Psoas muscle (tissue), 8 donors: Measurements from ENCODE around the gene APOBEC3B. TPM values are rescaled to one million over a fixed set of nuclear protein-coding genes. Genes with fewer than 3 reads are reported as not detected.
"Not testable (repeated sequence)": the region's sequence is repeated elsewhere in the genome, so short reads cannot be mapped to it uniquely, and the experiment has no call there.

Source experiments
- ATAC-seq, 4 donors: fragments of 200-7000 bp; cut with Tn5 transposase; one replicate each; pipeline ENCODE4 v1.9.1; 2020; ENCODE audit warnings: moderate library complexity in 3 of 4, mild to moderate bottlenecking in 2 of 4
- DNase-seq, 2 donors: peaks; one replicate each; pipeline ENCODE4 v3.0.0-alpha.2; 2020
- H3K27ac ChIP-seq: fragments of 200-600 bp; one replicate; pipeline ENCODE4 v1.8.0; 2022
- H3K27me3 ChIP-seq, 3 donors: fragments of 200-600 bp in 1 of 3; one replicate each; pipeline versions ENCODE4 v1.6.1 to v1.8.0; 2013 to 2022; ENCODE audit warnings: low read length in 2 of 3, mild to moderate bottlenecking in 2 of 3, moderate library complexity in 1 of 3; ENCODE audit not compliant: insufficient read depth in 3 of 3
- H3K36me3 ChIP-seq, 2 donors: fragments of 200-600 bp in 1 of 2; one replicate each; pipeline versions ENCODE4 v1.6.1 to v1.8.0; 2013 to 2022; ENCODE audit warnings: low read depth in 1 of 2, mild to moderate bottlenecking in 1 of 2, moderate library complexity in 1 of 2; ENCODE audit not compliant: insufficient read depth in 1 of 2
- H3K4me1 ChIP-seq: fragments of 200-600 bp; one replicate; pipeline ENCODE4 v1.8.0; 2022
- H3K4me3 ChIP-seq: fragments of 200-600 bp; one replicate; pipeline ENCODE4 v1.8.0; 2022; ENCODE audit warnings: mild to moderate bottlenecking
- H3K9me3 ChIP-seq: fragments of 200-600 bp; one replicate; pipeline ENCODE4 v1.8.0; 2022
- CTCF ChIP-seq: fragments of 200-600 bp; IDR thresholded peaks from one replicate; pipeline ENCODE4 v1.8.0; 2022; ENCODE audit warnings: antibody characterized with exemption
- WGBS, 3 donors: extraction: QIAGEN DNeasy Blood & Tissue Kit; methylation state at CpG; one replicate each; pipeline versions ENCODE4 v1.1.6 to v1.1.7; 2013; 5-methylcytosine and 5-hydroxymethylcytosine counted together
- intact Hi-C, 2 donors: fragments of 100-400 bp; cut with DNase I; formaldehyde crosslinking; loops; one replicate each; pipeline versions ENCODE4 v1.11.0 to v1.14.2; 2022
- polyA plus RNA-seq, 3 donors: library from polyadenylated mRNA; stranded (reverse); fragments of 200-250 nt; gene quantifications; one replicate each; pipeline ENCODE4 v1.2.3, GENCODE V29; 2013
- total RNA-seq, 4 donors: library from RNA; stranded (reverse); fragmentation: NEBNext Ultra II Directional in 2 of 4; extraction: Animal tissue kit (Norgen Biotek cat#: 25700) in 2 of 4; gene quantifications; one replicate each; pipeline versions ENCODE4 v1.2.1 to v1.2.4, GENCODE V29; 2021 to 2023
- donor health status: healthy with polysubstance abuse.
- donor health status: DM: no; HTN: no; CAD: no; lungs with moderate emphysema.
- donor health status: Bipolar disorder and iron deficiency.
- donor health status: healthy.
- donor health status: DM: yes; HTN: yes; CAD: no.
- donor health status: DM: no; HTN: no; CAD: no.
- donor health status: DM: no; HTN: no; CAD: no.
- donor health status: DM: yes; HTN: yes; CAD: no.

The APOBEC3B gene
- total and polyA plus RNA-seq, 7 donors: 0.15 to 0.59 (median 0.30) TPM; not detected in 2

DNA sequence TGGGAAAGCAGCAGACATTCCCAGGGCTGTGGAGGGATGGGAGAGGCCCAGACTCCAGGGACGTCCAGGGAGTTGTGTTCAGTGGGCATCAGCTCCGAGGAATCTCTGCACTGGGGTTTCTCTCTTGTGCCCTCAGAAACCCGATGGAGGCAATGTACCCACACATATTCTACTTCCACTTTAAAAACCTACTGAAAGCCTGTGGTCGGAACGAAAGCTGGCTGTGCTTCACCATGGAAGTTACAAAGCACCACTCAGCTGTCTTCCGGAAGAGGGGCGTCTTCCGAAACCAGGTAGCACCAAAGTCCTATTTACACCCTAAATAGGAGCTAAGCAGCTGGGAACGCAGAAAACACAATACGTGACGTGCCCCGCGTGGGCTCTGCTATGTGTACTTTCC is 47.1 kb downstream of the APOBEC3B start:
- TF ChIP-seq CTCF: no peak
- ATAC-seq (no peak), DNase-seq (no peak)
- Histone ChIP-seq H3K27ac (no peak overlapping the region), H3K36me3 (no peaks in the 10 kb centered on the region), H3K9me3 (no peaks in the 10 kb centered on the region), H3K27me3 (peaks cover 0 to 3% (median 0%) of the 10 kb centered on the region in 3 donors), H3K4me1 (no peaks in the 10 kb centered on the region), H3K4me3 (no peak overlapping the region)
- WGBS, 3 donors: 85 to 89% (median 86%) methylated on average over 13 of the region's 13 CpGs
- intact Hi-C loops: no loop called here

- Histone ChIP-seq H3K36me3 (no peaks in the 10 kb centered on the region), H3K4me1 (no peaks in the 10 kb centered on the region), H3K9me3 (no peaks in the 10 kb centered on the region), H3K27me3 (peaks cover 0 to 3% (median 0%) of the 10 kb centered on the region in 3 donors), H3K4me3 (no peak overlapping the region), H3K27ac (no peak overlapping the region)
- no peak for TF ChIP-seq CTCF
- 88 to 90% (median 88%) methylated on average over 14 of the region's 14 CpGs for WGBS, 3 donors
- no peak for ATAC-seq
- intact Hi-C loops: no loop called here
- DNase-seq: no peak
Measured at GRCh38 chr22:39030705-39031104, 48.6 kb downstream of the APOBEC3B start.

DNA sequence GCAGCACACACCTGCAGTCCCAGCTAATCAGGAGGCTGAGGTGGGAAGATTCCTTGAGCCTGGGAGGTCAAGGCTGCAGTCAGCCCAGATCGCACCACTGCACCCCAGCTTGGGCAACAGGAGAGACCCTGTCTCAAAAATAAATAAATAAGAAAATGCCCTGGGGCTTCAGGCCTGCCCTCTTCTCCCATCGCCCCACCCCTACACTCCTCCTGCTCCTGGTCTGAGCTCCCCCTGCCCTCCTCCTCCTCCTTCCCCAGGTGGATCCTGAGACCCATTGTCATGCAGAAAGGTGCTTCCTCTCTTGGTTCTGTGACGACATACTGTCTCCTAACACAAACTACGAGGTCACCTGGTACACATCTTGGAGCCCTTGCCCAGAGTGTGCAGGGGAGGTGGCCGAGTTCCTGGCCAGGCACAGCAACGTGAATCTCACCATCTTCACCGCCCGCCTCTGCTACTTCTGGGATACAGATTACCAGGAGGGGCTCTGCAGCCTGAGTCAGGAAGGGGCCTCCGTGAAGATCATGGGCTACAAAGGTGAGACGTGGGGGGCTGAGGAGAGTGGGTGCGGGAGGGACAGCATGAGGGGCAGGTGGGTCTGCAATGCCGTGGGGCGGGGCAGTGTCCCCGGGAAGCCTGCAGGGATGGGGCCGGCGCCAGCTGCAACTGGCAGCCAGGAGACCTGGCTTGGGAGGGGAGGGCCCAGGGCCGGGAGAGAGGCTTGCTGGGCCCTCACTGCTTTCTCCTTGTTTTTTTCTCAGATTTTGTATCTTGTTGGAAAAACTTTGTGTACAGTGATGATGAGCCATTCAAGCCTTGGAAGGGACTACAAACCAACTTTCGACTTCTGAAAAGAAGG is 49.5 kb downstream of the APOBEC3B start:
- H3K36me3 ChIP-seq, H3K27ac ChIP-seq, H3K9me3 ChIP-seq, ATAC-seq, H3K4me3 ChIP-seq, DNase-seq, intact Hi-C loops, H3K27me3 ChIP-seq, H3K4me1 ChIP-seq: not testable (repeated sequence)
- WGBS, 3 donors: 49 to 58% (median 51%) methylated on average over 15 to 17 of the region's 18 CpGs

GRCh38 chr22:39037071-39037470 is 54.9 kb downstream of the APOBEC3B start:
- DNase-seq, H3K4me1 ChIP-seq, H3K4me3 ChIP-seq, ATAC-seq, intact Hi-C loops, H3K9me3 ChIP-seq, H3K27me3 ChIP-seq, H3K27ac ChIP-seq, H3K36me3 ChIP-seq: not testable (repeated sequence)
- WGBS, 3 donors: 32 to 40% (median 39%) methylated on average over 2 of the region's 2 CpGs

DNA sequence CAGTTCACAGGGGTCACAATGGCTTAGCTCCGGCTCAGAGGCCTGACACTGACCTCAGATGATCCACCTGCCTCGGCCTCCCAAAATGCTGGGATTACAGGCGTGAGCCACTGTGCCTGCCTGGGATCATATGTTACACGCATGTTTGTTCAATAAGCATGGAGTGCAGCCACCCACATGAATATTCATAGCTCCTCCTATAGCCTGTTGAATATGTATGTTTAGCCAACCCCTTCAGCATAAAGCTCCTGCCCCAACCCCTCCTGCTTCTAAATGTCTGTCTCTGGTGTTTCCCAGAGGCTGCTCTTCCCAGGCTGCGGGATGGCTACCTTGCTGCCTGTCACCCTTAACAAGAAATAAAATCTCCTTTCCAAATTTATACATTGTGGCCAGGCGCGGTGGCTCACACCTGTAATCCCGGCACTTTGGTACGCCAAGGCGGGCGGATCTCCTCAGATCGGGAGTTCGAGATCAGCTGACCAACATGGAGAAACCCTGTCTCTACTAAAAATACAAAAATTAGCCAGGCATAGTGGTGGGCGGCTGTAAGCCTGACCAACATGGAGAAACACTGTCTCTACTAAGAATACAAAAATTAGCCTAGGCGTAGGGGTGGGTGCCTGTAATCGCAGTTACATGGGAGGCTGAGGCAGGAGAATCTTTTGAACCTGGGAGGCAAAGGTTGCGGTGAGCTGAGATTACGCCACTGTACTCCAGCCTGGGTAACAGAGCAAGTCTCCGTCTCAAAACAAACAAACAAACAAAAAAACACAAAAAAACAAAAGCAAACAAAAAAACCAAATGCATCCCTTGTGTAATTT is 57.4 kb downstream of the APOBEC3B start:
- DNase-seq (no peak), ATAC-seq (no peak)
- H3K36me3 ChIP-seq: no peaks in the 10 kb centered on the region
- no peaks in the 10 kb centered on the region for H3K9me3 ChIP-seq
- H3K4me3 ChIP-seq: no peak overlapping the region
- no peak for TF ChIP-seq CTCF
- intact Hi-C loops: no loop called here
- H3K27ac ChIP-seq: no peak overlapping the region
- no peaks in the 10 kb centered on the region for H3K4me1 ChIP-seq
- WGBS, 3 donors: 90 to 97% (median 92%) methylated on average over 19 of the region's 19 CpGs
- H3K27me3 ChIP-seq: no peaks in the 10 kb centered on the region

DNA sequence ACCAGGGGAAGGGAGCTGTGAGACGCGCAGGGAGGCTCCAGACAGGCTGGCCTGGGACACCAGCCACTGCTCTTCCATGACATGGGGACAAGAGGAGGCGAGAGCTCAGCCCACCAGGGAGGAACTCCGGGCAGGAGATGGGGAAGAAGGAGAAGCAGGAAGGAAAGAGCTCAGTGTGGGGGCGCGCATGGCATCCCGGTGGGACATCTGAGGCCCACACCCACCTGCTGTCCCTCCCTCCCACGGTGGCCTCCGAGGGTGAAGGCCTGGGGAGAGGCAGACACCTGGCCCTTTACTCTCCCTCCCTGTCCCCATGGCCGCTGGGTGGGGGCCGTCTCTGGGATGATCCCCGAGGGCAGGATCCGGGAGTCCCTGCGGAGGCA is 58.0 kb downstream of the APOBEC3B start:
- DNase-seq, intact Hi-C loops, H3K27ac ChIP-seq, H3K27me3 ChIP-seq, H3K4me1 ChIP-seq, H3K36me3 ChIP-seq, H3K9me3 ChIP-seq: not testable (repeated sequence)
- peak overlapping the region; percentile 62 for H3K4me3 ChIP-seq
- peak in 2 of 4 donors; percentile 11 to 23 for ATAC-seq
- 21 to 59% (median 48%) methylated on average over 4 to 13 of the region's 14 CpGs for WGBS, 3 donors

GRCh38 chr22:39040538-39041296 is 58.6 kb downstream of the APOBEC3B start, which contains the start of gene APOBEC3F:
APOBEC3F (plus strand) TSS chr22:39040864; CDS start chr22:39040961, 97 bp downstream.
- intact Hi-C loops, H3K36me3 ChIP-seq, H3K9me3 ChIP-seq, H3K4me1 ChIP-seq, H3K27me3 ChIP-seq: not testable (repeated sequence)
- peak; percentile 46 to 63 for DNase-seq
- peak; percentile 64 to 90 (median 80) for ATAC-seq
- Histone ChIP-seq H3K27ac (peak within 1 kb of the TSS; percentile 61), H3K4me3 (peak within 1 kb of the TSS; percentile 62)
- 8 to 18% (median 13%) methylated on average over 11 to 21 of the region's 21 CpGs for WGBS, 3 donors
